Measurements from ENCODE around the gene CHRNG. TPM values are rescaled to one million over a fixed set of nuclear protein-coding genes. Genes with fewer than 3 reads are reported as not detected.
A peak's percentile ranks its signal among the peaks of the same experiment; 100 is the strongest.

Gene CHRNG
- polyA plus RNA-seq, 1 donor from 2014 or later, result not detected

DNA sequence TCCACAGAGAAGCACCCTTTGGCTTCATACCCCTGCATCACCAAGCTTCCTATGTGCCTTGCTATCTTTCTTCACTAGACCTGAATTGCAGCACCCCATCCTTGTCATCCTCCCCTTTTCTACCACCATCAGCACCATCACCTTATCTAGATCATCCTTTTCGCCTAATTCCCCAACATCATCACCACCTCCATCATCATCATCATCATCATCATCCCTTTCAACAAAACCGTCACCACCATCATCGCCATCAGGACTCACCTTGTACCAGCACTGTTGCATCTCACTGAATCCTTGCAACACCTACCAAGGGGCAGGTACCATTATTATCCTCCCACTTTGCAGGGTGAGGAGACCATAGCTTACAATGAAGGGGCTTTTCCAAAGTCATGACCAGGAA, 41.0 kb upstream of the CHRNG start (continued):
- TF ChIP-seq SMC3 (conservative IDR thresholded peaks at IDR 0.05; ENCODE audit: poor library complexity), result no peak

GRCh38 chr2:232501331-232501771, 38.1 kb upstream of the CHRNG start:
- TF ChIP-seq MXI1 (conservative IDR thresholded peaks at IDR 0.05; ENCODE audit: poor library complexity, severe bottlenecking), result no peak
- no peak for TF ChIP-seq POLR2AphosphoS5 (IDR thresholded peaks at IDR 0.05)
- TF ChIP-seq EZH2 (IDR thresholded peaks at IDR 0.05; ENCODE audit: borderline replicate concordance, insufficient read depth, low read length, poor library complexity, severe bottlenecking), result no peak
- TF ChIP-seq RAD21 (conservative IDR thresholded peaks at IDR 0.05), result no peak
- no peak for TF ChIP-seq CTCF (IDR thresholded peaks at IDR 0.05; ENCODE audit: poor library complexity, severe bottlenecking)
- TF ChIP-seq TAF1 (IDR thresholded peaks at IDR 0.05; ENCODE audit: low read depth), result no peak
- no peak for TF ChIP-seq EP300 (conservative IDR thresholded peaks at IDR 0.05; ENCODE audit: poor library complexity, severe bottlenecking)
- no peak for TF ChIP-seq SMC3 (conservative IDR thresholded peaks at IDR 0.05; ENCODE audit: poor library complexity)
- no peak for TF ChIP-seq REST (IDR thresholded peaks at IDR 0.05; ENCODE audit: borderline replicate concordance)
- Histone ChIP-seq H3K9me3 (ENCODE audit: low read length) (no peaks in the 10 kb centered on the region), H3K4me3 (ENCODE audit: low read length) (no peak overlapping the region), H3F3A (ENCODE audit: insufficient read depth, low read length, poor library complexity, severe bottlenecking) (peaks cover 5% of the 10 kb centered on the region), H3K79me2 (replicated peaks; ENCODE audit: insufficient read depth, low read length) (no peaks in the 10 kb centered on the region), H3K4me2 (ENCODE audit: low read length) (no peak overlapping the region), H4K20me1 (ENCODE audit: insufficient read depth) (no peaks in the 10 kb centered on the region), H3K9ac (ENCODE audit: low read length) (peak overlapping the region; percentile 73), H3K9me2 (ENCODE audit: insufficient read depth, low read length) (no peaks in the 10 kb centered on the region), H3K36me3 (ENCODE audit: insufficient read depth, low read length) (no peaks in the 10 kb centered on the region), H3K27me3 (ENCODE audit: insufficient read depth, low read depth, low read length) (peaks cover 10% of the 10 kb centered on the region), H2AFZ (ENCODE audit: low read depth, low read length) (no peak overlapping the region), H3K27ac (ENCODE audit: low read length) (peak overlapping the region; percentile 88)

- H4K20me1 ChIP-seq (ENCODE audit: insufficient read depth), result no peaks in the 10 kb centered on the region
- peak overlapping the region; percentile 73 for H3K9ac ChIP-seq (ENCODE audit: low read length)
- H3K4me3 ChIP-seq (ENCODE audit: low read length), result peak overlapping the region; percentile 64
- H3K36me3 ChIP-seq (ENCODE audit: insufficient read depth, low read length), result no peaks in the 10 kb centered on the region
- H3K9me2 ChIP-seq (ENCODE audit: insufficient read depth, low read length), result no peaks in the 10 kb centered on the region
- H3K27ac ChIP-seq (ENCODE audit: low read length), result peak overlapping the region; percentile 88
- no peaks in the 10 kb centered on the region for H3K79me2 ChIP-seq (replicated peaks; ENCODE audit: insufficient read depth, low read length)
- TF ChIP-seq EZH2 (IDR thresholded peaks at IDR 0.05; ENCODE audit: borderline replicate concordance, insufficient read depth, low read length, poor library complexity, severe bottlenecking), result no peak
- no peak for TF ChIP-seq MXI1 (conservative IDR thresholded peaks at IDR 0.05; ENCODE audit: poor library complexity, severe bottlenecking)
- no peak for TF ChIP-seq TAF1 (IDR thresholded peaks at IDR 0.05; ENCODE audit: low read depth)
- no peak for TF ChIP-seq POLR2AphosphoS5 (IDR thresholded peaks at IDR 0.05)
- peaks cover 5% of the 10 kb centered on the region for H3F3A ChIP-seq (ENCODE audit: insufficient read depth, low read length, poor library complexity, severe bottlenecking)
- H3K27me3 ChIP-seq (ENCODE audit: insufficient read depth, low read depth, low read length), result peaks cover 10% of the 10 kb centered on the region
- H2AFZ ChIP-seq (ENCODE audit: low read depth, low read length), result no peak overlapping the region
- peak overlapping the region; percentile 62 for H3K4me2 ChIP-seq (ENCODE audit: low read length)
- no peaks in the 10 kb centered on the region for H3K9me3 ChIP-seq (ENCODE audit: low read length)
Measured at GRCh38 chr2:232501794-232502390, 37.6 kb upstream of the CHRNG start.

Data from neural cell (in vitro differentiated cells).